HG03095 (cell line): ENCODE measurements around the gene TMTC2.

Source experiments
- ATAC-seq: cut with Tn5 transposase; IDR thresholded peaks from one replicate; pipeline ENCODE4 v1.9.1; 2021; ENCODE audit warnings: moderate library complexity; ENCODE audit not compliant: unreplicated experiment

TMTC2 gene

DNA sequence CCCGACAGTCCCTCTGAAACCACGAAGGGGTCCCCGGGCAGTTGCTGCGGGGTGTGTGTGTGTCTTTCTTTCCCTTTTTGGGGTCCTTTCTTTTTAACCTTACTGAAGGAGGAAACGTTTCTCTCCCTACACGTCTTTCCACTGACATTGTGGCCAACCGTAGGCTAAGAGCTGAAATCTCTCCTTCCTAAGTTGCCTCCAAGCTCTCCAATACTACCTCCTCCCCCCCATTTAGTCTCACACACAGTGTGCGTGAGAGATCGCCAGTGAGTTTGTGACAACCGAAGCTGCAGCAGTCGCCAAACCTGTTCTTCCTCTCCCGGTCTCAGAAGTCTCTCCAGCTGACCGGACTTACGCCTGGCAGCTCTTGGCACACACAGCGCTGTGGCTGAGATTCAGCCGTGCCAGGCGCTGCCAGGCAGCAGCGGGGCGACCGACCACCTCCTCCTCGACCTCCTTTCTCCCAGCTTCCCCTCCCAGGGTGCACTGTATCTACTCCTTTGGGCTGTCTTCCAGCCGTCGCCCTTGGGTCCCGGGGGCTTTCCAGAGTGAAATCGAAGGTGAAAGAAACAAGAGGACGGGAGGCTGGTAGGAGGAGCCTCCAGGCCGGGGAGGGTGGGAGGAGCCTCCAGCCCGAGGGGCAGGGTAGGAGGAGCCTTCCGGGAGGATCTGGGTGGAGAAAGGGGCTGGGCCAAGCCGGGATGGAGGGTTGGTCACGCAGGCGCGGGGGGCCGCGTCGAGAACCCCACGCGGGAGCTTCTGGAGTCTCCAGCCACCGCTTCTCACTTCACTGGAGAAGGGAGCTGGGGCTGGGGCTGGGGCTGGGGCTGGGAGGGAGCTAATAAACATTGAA lies at the start of gene TMTC2:
Gene TMTC2 (plus strand): TSS at position 739 of the 853 bp plus-strand sequence.
- ATAC-seq = peak; percentile 87

DNA sequence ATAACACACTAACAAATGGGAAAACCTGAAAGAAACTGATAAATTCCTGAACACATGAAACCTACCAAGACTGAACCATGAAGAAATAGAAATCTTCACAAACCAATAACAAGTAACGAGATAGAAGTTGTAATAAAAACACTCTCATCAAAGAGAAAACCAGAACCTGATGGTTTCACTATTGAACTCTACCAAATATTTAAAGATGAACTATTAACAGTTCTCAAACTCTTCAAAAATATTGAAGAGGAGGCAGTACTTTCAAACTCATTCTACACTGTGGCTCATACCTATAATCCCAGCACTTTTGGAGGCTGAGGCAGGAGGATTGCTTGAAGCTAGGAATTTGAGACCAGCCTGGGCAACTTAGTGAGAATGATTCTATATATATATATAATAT lies 48.4 kb upstream of the TMTC2 start:
- ATAC-seq = no peak

DNA sequence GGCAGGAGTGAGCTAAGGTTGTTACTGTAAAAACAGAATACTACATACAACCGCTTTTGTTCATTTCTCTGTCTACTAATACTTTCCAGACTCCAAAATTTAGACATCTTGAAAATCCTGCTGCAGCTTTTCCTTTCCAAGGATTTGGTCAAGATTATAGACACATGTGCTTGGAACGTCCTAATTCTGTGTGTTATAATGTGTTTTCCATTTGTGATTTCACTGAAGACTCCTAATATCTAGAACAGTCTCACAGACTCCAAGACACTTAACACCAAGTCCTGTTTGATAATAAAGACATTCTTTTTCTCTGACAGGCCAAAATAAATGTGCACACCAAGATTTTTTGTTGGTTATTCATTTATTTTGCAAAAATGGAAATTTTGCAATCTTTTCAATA lies 41.8 kb upstream of the TMTC2 start:
- ATAC-seq = no peak

DNA sequence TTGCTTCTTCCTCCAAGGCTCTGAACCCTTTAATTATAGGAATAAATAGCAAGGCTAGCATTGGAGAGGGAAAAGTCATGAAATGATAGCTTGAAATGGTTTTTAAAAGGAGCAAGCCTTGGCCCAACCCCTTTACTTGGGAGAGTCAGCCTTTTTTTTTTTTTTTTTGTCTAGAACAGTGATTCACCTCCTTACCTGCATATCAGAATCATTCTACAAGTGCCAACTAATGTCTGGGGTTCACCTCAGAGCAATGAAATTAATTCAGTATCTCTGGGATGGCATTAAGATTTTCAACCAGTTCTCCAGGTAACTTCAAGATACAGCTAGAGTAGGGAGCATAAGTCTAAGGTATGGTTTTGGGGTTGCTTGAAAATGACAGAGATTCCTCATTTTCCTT lies 41.3 kb upstream of the TMTC2 start:
- ATAC-seq = no peak

DNA sequence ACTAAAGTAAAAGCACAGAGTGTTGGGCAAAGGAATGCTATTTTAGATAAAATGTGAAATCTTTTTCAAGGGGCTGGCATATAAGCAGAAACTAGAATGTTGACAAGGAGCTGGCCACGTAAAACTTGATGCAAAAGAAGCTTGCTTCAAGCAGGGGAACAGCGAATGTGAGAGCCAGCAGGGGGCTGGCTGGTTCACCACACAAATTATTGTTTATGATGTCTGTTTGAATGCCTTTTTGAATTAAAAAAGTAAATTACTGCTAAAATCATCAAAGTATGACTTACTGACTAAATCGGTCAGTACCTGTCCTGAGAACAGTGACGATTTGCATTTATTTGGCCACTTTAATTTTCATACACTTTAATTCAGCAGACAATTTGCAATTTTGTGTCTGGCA lies 38.9 kb upstream of the TMTC2 start:
- no peak for ATAC-seq

DNA sequence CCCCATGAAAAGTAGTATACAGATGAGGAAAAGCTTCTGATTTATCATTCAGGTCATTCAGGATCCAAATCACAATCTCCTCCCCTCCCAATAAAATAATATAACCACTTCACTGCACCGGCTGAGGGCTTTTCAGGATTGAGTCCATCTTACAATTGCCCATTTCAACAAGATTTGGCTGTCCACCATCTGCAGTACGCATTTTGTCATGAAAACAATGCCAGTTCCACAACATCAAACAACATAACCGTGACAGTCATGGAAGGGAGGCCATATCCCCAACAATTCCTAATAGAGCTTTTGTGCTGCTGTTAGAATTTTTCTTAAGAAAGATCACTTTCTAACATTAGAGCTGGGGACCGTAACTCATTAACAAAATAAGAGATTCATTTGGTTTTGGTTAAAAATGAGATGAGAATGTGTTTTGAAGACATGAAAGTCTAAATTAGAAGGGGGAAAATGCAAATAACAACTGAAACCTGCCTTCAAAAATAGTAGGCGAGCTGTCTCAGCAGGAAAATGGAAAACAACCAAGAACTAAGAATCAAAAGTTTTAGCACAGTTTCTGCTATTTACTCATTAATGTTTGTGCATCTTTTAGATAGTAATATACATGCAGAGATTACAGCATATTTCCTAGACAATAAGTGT lies 38.3 kb upstream of the TMTC2 start:
- peak; percentile 40 for ATAC-seq

DNA sequence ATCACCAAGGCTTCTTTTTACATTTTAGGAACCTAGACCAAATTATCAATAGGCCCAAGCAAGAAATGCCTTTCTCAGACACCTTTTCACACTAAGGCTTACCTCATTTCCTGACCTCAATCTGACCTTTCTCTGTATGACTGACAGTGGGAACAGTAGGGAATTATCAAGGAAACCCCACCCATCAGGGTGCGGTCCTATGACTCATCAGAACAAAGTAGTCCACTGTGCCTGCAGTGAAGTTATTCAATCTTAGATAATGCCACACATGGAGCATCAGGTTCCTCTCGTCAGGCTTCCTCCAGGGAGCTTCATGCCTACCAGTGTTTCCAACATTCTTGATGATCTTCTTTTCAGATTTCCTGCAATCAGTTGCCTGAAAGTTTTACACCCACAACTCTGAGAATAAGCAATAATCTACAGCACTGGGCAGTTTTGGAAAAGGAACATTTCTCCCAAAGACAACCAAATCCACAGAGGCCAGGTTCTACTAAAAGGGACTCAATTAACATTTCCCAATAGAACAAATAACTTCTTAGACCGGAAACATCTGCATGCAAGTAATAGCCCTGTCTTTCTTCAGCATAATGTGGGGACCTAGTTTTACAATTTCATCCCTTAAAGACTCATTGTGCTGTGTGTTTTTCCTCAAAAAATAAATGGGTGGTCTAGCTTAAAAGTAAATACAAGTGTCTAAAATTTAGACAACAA lies 35.9 kb upstream of the TMTC2 start:
- ATAC-seq = peak; percentile 90

DNA sequence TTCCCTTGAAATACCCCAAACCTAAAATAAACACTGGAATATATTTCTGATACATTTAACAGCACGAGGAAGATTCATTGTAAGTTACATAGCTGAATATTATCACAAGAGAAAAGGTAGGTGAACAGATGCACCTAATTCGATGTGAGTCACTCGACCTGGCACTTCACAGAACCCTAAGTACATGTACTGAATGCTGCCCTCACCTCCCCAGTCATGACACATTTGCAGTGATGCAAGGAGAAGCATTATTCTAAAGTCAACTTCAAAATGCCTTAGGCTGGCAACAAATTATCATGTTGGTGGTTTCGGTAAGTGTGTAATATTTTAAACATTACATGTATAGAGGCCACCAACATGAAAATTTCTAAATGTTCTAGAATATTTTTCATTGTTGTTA lies 35.2 kb upstream of the TMTC2 start:
- no peak for ATAC-seq

DNA sequence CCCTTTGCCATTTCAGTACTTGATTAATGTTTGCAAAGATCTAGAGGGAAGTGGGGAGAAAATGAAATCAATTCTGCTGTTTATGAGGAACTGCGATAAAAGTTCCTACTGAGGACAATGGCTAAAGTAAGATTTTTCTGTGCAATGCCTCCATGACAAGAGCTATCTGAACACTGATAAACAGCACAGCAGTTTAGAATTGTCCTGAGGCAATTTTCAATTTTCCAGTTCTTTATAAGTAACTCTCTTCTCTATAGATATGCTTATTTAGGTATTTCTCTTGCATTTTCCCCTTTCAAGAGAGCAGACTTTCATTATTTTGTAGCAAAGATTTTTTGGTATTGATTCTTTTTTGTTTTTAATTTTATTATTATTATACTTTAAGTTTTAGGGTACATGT lies 34.6 kb upstream of the TMTC2 start:
- ATAC-seq = no peak

DNA sequence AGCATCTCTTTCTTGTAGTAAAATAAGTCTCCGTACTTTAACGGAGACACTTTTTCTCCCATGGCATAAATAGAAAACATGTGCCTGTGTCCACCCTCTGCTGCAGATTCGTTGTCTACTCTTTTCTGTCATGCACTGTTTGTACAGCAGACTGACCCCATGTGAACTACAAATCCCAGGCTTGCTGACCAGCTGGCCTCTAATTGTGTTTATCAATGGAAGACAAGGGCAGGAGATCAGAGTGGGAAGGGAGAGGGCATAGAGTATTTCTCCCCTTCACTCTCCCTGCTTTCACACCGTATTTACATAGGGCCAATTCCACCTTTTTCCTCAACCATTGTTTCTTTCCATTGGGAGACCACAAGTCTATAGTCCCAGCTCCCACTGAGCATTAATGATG lies 31.0 kb upstream of the TMTC2 start:
- no peak for ATAC-seq

DNA sequence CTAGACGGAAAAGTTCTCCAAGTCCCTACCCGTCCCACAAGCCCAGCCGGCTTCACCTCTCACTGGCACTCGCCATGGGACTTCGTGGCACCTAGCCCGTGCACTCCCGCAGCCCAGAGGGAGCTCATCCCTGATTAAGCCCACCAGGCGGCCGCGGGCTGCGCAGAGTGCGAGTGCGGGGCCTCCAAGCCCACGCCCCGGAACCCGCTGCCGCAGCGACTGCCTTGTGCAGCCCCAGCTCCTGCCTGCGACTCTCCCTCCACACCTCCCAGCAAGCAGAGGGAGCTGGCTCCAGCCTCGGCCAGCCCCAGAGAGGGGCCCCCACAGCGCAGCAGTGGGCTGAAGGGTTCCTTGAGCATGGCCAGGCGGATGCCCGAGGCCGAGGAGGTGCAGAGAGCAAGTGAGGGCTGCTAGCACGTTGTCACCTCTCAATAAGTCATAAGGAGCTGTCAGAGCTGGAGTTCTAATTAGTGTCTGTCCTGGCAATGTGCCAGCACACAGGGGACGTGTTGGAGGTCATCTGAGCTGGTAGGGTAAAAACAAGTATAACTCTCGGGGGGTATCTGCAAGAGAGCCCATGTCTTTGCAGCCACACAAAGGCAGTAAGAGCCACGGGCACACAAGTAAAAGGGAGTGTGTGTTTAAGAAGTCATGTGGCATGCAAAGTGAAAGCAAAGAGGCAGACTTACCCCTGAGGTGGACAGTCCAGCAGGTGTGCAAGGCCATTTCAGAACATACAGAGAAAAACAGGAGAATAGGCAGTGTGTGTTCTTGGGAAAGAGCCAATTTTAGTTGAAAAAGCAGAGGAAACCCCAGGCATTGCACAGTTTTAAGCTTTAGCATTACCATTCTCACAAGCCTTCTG lies 27.1 kb upstream of the TMTC2 start:
- no peak for ATAC-seq

DNA sequence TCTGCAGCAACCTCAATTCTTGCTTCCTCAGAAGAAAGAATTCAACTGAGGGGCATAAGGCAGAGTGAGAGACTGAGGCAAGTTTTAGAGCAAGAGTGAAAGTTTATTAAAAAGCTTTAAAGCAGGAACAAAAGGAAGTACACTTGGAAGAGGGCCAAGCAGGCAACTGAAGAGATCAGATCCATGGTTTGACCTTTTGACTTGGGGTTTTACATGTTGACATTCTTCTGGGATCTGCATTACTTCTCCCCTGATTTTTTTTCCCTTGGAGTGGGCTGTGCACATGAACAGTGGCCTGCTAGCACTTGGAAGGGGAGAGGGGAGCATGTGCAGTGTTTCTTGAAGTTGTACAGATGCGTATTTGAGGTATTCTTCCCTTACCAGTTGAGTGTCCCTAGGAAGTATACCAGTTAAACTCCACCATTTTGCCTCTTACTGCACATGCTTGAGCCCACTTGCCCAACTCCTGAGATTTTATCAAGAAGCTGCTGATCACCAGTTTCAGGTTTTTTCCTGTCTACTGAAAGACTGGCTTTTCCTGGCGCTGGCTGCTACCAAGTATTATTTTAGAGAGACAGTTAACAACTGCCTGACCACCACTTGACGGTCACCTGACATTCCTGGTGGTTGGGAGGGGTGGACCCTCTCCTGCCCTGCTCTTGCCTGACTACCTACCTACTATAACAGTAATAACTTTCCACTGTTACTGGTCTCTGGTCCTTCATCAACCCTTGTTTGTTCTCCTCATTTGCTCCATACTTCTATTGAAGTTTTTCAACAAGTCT lies 26.0 kb upstream of the TMTC2 start:
- no peak for ATAC-seq

DNA sequence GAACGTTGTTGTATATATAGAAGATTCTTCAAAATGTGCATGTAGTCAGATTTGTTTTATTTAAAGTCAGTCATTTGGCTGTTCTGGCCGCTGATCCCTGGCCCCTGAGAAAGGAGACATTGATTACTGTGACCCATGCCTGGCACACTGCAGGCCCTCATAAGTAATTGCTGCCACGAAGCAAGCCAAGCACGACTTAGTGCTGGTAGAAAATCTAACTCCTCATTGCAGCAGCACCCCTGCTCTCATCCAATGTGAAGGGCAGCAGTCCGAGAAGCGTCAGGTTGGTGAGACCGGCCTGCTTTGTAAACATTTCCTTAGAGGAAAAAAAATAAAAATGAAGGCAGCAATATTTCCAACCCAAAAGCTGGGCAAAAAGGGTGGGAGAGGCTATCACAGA lies 22.8 kb upstream of the TMTC2 start:
- ATAC-seq = no peak

DNA sequence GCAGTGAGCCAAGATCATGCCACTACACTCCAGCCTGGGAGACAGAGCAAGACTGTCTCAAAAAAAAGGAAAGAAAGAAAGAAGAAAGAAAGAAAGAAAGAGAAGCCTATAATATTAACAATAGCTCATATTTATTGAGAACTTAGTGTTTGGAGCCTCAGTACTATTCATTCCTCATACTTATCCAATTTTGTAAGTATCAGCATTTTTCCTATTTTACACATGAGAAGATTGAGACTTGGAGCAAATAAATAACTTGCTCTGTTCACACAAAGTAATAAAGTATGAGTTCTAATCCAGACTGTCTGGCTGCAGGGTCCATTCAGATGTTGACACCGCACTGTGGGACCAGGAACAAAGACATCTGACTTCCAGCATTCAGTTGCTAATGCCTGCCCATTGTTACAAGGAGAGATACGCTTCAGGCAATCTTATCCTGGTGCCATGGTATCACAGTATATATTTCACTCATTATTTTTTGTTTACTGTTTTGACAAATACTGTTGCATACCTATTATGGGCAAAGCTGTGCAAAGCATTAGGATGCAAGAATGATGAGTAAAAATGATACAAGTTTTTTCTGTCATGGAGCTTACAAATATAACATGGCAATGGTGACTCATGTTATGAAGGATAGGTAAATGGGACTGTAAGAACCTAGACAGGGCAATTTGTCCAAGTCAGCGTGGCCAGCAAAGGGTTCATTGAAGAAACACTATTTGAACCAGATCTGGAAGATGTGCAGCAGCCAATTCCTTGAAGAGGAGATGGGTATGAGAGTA lies 21.4 kb upstream of the TMTC2 start:
- no peak for ATAC-seq

DNA sequence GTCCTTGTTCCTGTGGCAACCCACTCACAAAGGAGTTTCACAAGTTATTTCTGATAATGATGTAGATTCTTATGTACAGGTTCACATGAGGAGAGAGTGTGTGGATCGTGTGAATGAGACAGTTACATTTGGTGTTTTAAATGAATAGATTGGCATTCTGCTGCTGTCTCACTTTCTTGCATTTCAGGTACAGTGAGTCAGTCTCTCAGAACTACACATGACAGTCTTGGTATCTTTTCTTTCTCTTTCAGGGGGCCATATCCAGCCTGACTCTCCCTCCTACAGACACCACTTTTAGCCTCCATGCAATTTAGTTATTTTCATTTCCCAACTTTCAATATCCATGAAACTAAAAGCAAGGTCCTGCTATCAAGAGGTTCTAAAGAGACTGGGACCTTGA lies 19.9 kb upstream of the TMTC2 start:
- ATAC-seq = no peak

DNA sequence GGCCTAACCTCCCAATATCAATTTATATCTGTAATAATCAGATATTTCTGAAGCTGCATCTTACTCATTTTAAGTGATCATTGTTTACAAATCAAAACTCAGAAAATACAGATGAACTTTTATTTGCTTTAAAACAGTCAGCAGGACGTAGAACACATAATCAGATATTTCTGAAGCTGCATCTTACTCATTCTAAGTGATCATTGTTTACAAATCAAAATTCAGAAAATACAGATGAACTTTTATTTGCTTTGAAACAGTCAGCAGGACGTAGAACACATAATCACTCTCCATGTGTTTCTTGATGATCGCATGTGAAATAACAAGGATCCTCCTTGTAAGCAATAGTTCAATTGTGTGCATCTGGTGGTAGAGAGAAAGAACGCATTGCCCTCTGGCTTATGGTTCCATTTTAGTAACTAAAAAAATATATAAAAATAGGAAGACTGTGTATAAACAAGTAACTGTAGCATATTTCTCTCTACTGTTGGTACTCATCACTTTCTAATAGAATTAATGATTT lies 15.0 kb upstream of the TMTC2 start:
- ATAC-seq = no peak

DNA sequence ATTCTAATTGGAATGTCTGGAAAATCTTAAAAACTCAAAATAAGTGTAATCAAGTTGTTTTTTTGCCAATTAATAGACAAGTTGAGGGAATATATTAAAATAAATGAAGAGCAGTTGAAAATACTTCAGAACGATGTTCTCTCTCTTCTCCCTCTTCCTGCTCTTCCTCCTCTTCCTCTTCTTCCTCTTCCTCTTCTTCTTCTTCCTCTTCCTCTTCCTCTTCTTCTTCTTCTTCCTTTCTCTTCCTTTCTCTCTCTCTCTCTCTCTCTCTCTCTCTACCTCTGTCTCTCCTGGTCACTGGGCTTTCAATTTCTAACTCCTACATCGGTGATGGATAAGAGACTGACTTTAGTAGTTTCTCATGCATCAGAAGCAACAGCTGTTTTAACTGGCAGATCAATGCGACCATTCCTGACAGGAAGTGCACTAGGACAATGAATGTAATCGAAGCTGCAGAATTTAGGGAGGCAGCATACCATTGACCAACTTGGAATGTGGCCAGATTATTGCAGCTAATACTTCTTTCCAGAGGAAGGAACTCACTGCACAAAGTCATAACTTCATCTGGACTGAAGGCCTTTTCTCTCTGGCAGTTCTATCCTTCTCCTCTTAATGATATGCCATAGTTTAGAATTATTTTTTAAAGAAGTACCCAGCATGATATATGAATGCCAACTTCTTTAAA lies 13.8 kb upstream of the TMTC2 start:
- ATAC-seq = no peak

DNA sequence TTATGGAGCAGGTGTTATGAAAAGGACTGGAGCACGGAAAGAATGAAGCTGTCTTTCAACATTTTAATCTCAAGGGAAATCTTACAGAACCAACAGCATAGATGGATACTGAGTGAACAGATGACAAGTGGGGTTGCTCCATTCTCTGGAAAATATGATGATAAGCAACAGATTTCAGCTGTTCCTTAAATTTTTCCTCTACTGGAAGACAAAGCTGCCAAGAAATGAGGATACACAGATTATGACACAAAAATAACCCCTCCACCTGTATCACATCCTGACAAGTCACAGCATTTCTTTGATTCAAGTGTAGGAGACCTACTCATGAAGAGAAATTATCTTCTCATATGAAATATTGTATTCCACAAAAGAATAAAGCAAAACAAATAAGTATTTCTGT lies 13.0 kb upstream of the TMTC2 start:
- ATAC-seq = no peak

DNA sequence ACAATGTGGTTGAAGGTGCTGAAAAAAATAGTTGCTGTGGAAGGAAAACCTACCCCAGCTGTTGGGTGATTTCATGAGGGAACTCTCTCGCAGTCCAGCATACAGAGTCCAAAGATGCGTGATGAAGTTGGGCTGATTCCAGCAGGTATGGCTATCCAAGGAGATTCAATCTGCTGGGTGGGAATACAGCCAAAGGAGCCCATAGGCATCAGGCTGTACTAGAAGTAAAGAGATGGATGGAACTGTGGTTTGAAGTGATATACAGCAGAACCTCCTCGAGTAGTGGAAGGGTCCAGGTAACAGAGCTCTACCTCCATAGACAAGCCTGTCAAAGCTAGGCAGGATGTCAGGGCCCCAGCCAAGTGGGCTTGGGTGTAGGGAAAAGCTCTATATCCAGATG lies 11.5 kb upstream of the TMTC2 start:
- ATAC-seq = no peak
